ENCODE data around the gene TTC38. TPM values are rescaled to one million over a fixed set of nuclear protein-coding genes. Genes with fewer than 3 reads are reported as not detected.

Gene TTC38
- total and polyA plus RNA-seq, 2 experiments from 2014 or later = 21.5 to 27.6 TPM

DNA sequence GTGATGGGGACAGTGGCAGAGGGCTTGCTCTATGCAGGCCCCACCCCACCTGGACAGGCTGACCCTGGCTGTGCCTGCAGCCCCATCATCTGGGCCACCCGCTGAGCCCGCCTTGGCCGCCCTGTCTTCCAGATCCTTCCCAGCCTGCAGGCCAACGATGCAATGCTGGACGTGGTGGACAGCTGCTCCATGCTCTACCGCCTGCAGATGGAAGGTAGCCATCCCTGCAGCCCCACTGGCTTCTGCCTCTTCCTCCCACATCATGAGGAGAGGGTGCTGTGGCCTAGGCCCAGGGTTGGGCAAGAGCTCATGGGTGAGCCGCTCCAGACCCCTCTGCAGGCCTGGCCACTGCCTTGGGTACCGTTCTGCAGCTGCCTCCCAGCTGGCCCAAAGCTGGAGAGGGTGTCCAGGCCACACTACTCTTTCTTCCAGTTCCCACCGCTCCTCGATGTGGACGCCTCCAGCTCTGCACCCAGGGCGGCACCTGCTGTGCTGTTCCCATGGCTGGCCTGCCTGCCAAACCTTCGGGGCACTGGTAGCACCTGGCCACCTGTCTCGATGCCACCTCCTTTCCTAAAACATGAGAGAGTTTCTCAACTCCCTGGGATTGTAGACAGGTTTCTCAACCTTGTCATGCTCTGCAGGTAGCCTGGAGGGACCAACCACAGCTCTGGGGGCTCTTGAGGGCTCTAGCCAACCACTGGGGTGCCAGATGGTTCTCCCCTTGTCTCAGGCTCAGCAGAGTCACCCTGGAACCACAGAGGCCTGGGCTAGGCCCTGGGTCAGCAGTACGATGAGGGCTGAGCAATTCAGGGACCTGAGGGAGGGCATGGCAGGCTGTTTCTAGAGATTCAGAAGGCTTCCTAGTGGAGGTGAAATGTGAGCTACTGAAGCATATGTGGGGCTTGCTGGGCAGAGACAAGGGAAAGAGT, 19.4 kb downstream of the TTC38 start:
- no peak overlapping the region for H3K4me3 ChIP-seq
- no peak overlapping the region for H2AFZ ChIP-seq
- no peaks in the 10 kb centered on the region for H4K20me1 ChIP-seq (ENCODE audit: insufficient read depth)
- H3K27me3 ChIP-seq (replicated peaks; ENCODE audit: insufficient read depth) = no peaks in the 10 kb centered on the region
- no peaks in the 10 kb centered on the region for H3K9me3 ChIP-seq (ENCODE audit: low read depth)
- H3K4me1 ChIP-seq (ENCODE audit: insufficient read depth) = no peaks in the 10 kb centered on the region
- H3F3A ChIP-seq (ENCODE audit: insufficient read depth) = no peaks in the 10 kb centered on the region
- no peak overlapping the region for H3K27ac ChIP-seq
- in situ Hi-C loops (cut with MboI) = no loop called here
- no peak for TF ChIP-seq EZH2 (IDR thresholded peaks at IDR 0.05; ENCODE audit: insufficient read depth, poor library complexity, severe bottlenecking)
- no peak for TF ChIP-seq EZH2phosphoT487 (IDR thresholded peaks at IDR 0.05; ENCODE audit: insufficient read depth, low read depth)
- DNase-seq = no peak
- peaks cover 18% of the 10 kb centered on the region; the same call in 1 of the 2 replicates for H3K36me3 ChIP-seq (ENCODE audit: low read depth)
- no peak overlapping the region for H3K9ac ChIP-seq
- no peaks in the 10 kb centered on the region for H3K9me2 ChIP-seq (ENCODE audit: insufficient read depth)
- no peak overlapping the region for H3K4me2 ChIP-seq (ENCODE audit: unreplicated experiment)
- WGBS, 2 experiments (ENCODE audit: low coverage in 1 of 2, low lambda C conversion rate in 2 of 2, missing lambda C conversion rate in 2 of 2) = 93 to 94% methylated on average over 15 of the region's 15 CpGs
- H3K79me2 ChIP-seq (ENCODE audit: insufficient read depth) = no peaks in the 10 kb centered on the region

DNA sequence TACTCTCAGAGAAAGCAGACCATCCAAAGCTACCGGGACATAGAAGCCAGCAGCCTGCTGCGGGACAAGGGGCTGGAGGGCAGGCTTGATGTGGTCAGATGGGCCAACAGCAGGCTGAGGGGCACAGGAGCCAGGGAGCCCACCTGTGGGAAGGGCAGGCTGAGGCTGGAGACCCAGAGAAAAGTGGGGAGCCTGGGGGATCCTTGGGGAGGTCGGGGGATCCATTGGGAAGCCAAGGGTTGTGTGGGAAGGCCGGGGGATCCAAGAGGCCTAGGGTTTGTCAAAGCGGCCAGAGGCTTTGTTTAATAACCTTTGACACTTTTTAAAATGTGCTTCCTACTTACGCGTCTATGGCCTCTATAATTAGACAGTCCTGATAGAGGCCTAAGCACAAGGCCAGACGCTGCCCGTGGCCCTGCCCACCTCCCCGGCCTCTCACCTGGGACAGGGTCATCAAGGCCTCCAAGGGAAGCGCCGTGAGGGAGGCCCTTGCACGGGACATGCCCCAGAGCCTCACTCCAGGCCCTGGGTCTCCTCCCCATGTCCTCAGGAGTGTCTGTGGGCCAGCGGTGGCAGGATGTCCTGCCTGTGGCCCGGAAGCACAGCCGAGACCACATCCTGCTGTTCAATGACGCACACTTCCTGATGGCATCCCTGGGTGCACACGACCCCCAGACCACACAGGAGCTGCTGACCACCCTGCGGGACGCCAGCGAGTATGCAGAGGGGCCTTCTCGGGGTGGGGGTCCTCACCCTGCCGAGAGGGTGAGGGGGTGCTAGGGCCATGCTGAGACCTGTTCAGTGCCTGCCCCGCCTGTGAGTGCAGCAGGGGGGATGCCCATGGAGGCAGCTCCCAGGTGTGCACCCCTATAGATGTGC, 20.3 kb downstream of the TTC38 start:
- no peak overlapping the region for H3K4me2 ChIP-seq (ENCODE audit: unreplicated experiment)
- no peak overlapping the region for H3K4me3 ChIP-seq

DNA sequence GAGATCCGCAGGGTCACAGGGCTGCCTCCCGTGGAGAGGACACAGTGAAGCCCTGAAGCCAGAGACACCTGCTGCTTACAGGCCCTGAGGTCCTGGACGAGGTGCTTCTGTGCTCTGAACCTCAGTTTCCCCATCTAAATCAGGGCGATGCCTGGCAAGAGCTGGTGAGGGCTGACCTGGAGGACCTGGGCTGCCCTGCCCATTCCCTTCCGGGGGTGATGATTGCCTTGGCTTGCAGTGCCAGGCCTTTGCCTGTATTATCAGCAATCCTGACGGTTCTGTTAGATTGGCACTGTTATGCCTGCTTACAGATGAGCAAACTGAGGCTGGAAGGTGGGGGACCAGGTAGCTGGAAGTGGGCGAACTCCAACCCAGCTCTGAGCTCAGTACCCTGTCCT, 21.0 kb downstream of the TTC38 start:
- DNase-seq = no peak
- H3K27ac ChIP-seq = no peak overlapping the region
- peaks cover 21% of the 10 kb centered on the region; the same call in 1 of the 2 replicates for H3K36me3 ChIP-seq (ENCODE audit: low read depth)
- 0 out of 2 replicates have a peak, but pooled peaks cover 2% of the 10 kb centered on the region for H3K4me1 ChIP-seq (ENCODE audit: insufficient read depth)
- H3K9me3 ChIP-seq (ENCODE audit: low read depth) = no peaks in the 10 kb centered on the region
- H4K20me1 ChIP-seq (ENCODE audit: insufficient read depth) = no peaks in the 10 kb centered on the region
- WGBS, 2 experiments (ENCODE audit: low coverage in 1 of 2, low lambda C conversion rate in 2 of 2, missing lambda C conversion rate in 2 of 2) = 89% methylated on average over 7 of the region's 7 CpGs
- in situ Hi-C loops (cut with MboI) = no loop called here
- H3F3A ChIP-seq (ENCODE audit: insufficient read depth) = peaks cover 2% of the 10 kb centered on the region; the same call in 1 of the 2 replicates
- H3K4me2 ChIP-seq (ENCODE audit: unreplicated experiment) = no peak overlapping the region
- H3K9me2 ChIP-seq (ENCODE audit: insufficient read depth) = no peaks in the 10 kb centered on the region
- no peaks in the 10 kb centered on the region for H3K27me3 ChIP-seq (replicated peaks; ENCODE audit: insufficient read depth)
- H3K4me3 ChIP-seq = no peak overlapping the region
- H3K9ac ChIP-seq = no peak overlapping the region
- TF ChIP-seq EZH2phosphoT487 (IDR thresholded peaks at IDR 0.05; ENCODE audit: insufficient read depth, low read depth) (no peak), EZH2 (IDR thresholded peaks at IDR 0.05; ENCODE audit: insufficient read depth, poor library complexity, severe bottlenecking) (no peak)
- H3K79me2 ChIP-seq (ENCODE audit: insufficient read depth) = no peaks in the 10 kb centered on the region
- no peak overlapping the region for H2AFZ ChIP-seq

More for the DNA sequence above, 20.3 kb downstream of the TTC38 start:
- in situ Hi-C loops (cut with MboI) = no loop called here
- no peaks in the 10 kb centered on the region for H3K4me1 ChIP-seq (ENCODE audit: insufficient read depth)
- 97 to 98% methylated on average over 21 to 24 of the region's 24 CpGs for WGBS, 2 experiments (ENCODE audit: low coverage in 1 of 2, low lambda C conversion rate in 2 of 2, missing lambda C conversion rate in 2 of 2)
- no peak overlapping the region for H2AFZ ChIP-seq
- TF ChIP-seq EZH2phosphoT487 (IDR thresholded peaks at IDR 0.05; ENCODE audit: insufficient read depth, low read depth) (no peak), EZH2 (IDR thresholded peaks at IDR 0.05; ENCODE audit: insufficient read depth, poor library complexity, severe bottlenecking) (no peak)
- no peak overlapping the region for H3K9ac ChIP-seq
- no peaks in the 10 kb centered on the region for H3K27me3 ChIP-seq (replicated peaks; ENCODE audit: insufficient read depth)
- H3K9me3 ChIP-seq (ENCODE audit: low read depth) = no peaks in the 10 kb centered on the region
- no peaks in the 10 kb centered on the region for H3K79me2 ChIP-seq (ENCODE audit: insufficient read depth)
- peaks cover 22% of the 10 kb centered on the region; the same call in 1 of the 2 replicates for H3K36me3 ChIP-seq (ENCODE audit: low read depth)
- no peaks in the 10 kb centered on the region for H3F3A ChIP-seq (ENCODE audit: insufficient read depth)
- H3K9me2 ChIP-seq (ENCODE audit: insufficient read depth) = no peaks in the 10 kb centered on the region
- H4K20me1 ChIP-seq (ENCODE audit: insufficient read depth) = no peaks in the 10 kb centered on the region
- H3K27ac ChIP-seq = no peak overlapping the region
- no peak for DNase-seq

DNA sequence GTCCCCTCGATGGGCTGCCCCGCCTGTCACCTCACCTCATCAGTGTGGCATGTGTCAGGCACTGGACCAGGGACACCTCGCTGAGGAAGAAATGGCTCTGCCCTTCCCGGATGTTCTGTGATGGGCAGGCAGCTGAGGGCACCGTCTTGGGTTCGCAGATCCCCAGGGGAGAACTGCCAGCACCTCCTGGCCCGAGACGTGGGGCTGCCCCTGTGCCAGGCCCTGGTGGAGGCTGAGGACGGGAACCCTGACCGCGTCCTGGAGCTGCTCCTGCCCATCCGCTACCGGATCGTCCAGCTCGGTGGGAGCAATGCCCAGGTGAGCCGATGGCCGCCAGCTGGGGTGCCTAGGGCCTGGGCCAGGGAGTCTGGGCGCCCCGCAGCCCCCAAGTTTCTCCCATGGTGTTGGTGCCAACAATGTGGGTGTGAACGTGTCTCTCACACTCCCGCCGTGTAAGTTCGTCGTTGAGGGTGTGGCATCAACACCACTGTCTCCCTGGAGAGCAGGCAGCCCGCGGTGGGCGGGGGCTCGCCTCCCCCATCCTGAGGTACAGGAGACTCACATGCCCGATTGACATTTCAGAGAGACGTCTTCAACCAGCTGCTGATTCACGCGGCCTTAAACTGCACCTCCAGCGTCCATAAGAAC, 21.6 kb downstream of the TTC38 start:
- Histone ChIP-seq H3K4me2 (ENCODE audit: unreplicated experiment) (no peak overlapping the region), H3K4me3 (no peak overlapping the region), H4K20me1 (ENCODE audit: insufficient read depth) (no peaks in the 10 kb centered on the region), H3K36me3 (ENCODE audit: low read depth) (peaks cover 15% of the 10 kb centered on the region; the same call in 1 of the 2 replicates), H2AFZ (no peak overlapping the region), H3K9ac (no peak overlapping the region), H3K9me2 (ENCODE audit: insufficient read depth) (no peaks in the 10 kb centered on the region), H3K4me1 (ENCODE audit: insufficient read depth) (0 out of 2 replicates have a peak, but pooled peaks cover 4% of the 10 kb centered on the region), H3K9me3 (ENCODE audit: low read depth) (no peaks in the 10 kb centered on the region), H3K27me3 (replicated peaks; ENCODE audit: insufficient read depth) (no peaks in the 10 kb centered on the region), H3K27ac (no peak overlapping the region), H3F3A (ENCODE audit: insufficient read depth) (peaks cover 5% of the 10 kb centered on the region; the same call in 1 of the 2 replicates), H3K79me2 (ENCODE audit: insufficient read depth) (no peaks in the 10 kb centered on the region)
- 89 to 90% methylated on average over 29 to 33 of the region's 33 CpGs for WGBS, 2 experiments (ENCODE audit: low coverage in 1 of 2, low lambda C conversion rate in 2 of 2, missing lambda C conversion rate in 2 of 2)
- DNase-seq = no peak
- in situ Hi-C loops (cut with MboI) = no loop called here
- no peak for TF ChIP-seq EZH2phosphoT487 (IDR thresholded peaks at IDR 0.05; ENCODE audit: insufficient read depth, low read depth)
- TF ChIP-seq EZH2 (IDR thresholded peaks at IDR 0.05; ENCODE audit: insufficient read depth, poor library complexity, severe bottlenecking) = no peak
